ENCODE results near the gene SLC9A7.
"Not testable (repeated sequence)": the region's sequence is repeated elsewhere in the genome, so short reads cannot be mapped to it uniquely, and the experiment has no call there.

SLC9A7 gene

GRCh38 chrX:46758956-46759644 lies at the start of gene SLC9A7:
Gene SLC9A7 (minus strand): TSS chrX:46759118. CDS start chrX:46759029, 89 bp downstream.
- DNase-seq (ENCODE audit: low read depth, low spot score): peak; percentile 96

GRCh38 chrX:46805270-46805669 lies 46.4 kb upstream of the SLC9A7 start:
- DNase-seq (ENCODE audit: low read depth, low spot score): no peak

- DNase-seq (ENCODE audit: low read depth, low spot score): peak; percentile 25
These were observed 44.2 kb upstream of the SLC9A7 start for GRCh38 chrX:46803140-46803539.

- DNase-seq (ENCODE audit: low read depth, low spot score): peak; percentile 91
These were observed 37.8 kb upstream of the SLC9A7 start for GRCh38 chrX:46796574-46797191.

- no peak for DNase-seq (ENCODE audit: low read depth, low spot score)
These were observed 34.6 kb upstream of the SLC9A7 start for GRCh38 chrX:46793386-46794143.

GRCh38 chrX:46792810-46793188 lies 33.9 kb upstream of the SLC9A7 start:
- DNase-seq (ENCODE audit: low read depth, low spot score): no peak

- peak; percentile 54 for DNase-seq (ENCODE audit: low read depth, low spot score)
These were observed 33.2 kb upstream of the SLC9A7 start for GRCh38 chrX:46791927-46792809.

GRCh38 chrX:46788902-46789301 lies 30.0 kb upstream of the SLC9A7 start:
- DNase-seq (ENCODE audit: low read depth, low spot score): peak; percentile 92

- not testable (repeated sequence) for DNase-seq (ENCODE audit: low read depth, low spot score)
These were observed 25.5 kb upstream of the SLC9A7 start for GRCh38 chrX:46784437-46784836.

- no peak for DNase-seq (ENCODE audit: low read depth, low spot score)
These were observed 23.1 kb upstream of the SLC9A7 start for GRCh38 chrX:46782034-46782433.

GRCh38 chrX:46777971-46778810 lies 19.3 kb upstream of the SLC9A7 start:
- peak; percentile 52 for DNase-seq (ENCODE audit: low read depth, low spot score)

GRCh38 chrX:46770817-46771163 lies 11.9 kb upstream of the SLC9A7 start:
- DNase-seq (ENCODE audit: low read depth, low spot score): no peak

- no peak for DNase-seq (ENCODE audit: low read depth, low spot score)
These were observed 11.3 kb upstream of the SLC9A7 start for GRCh38 chrX:46770000-46770816.

GRCh38 chrX:46762963-46763362 lies 4.0 kb upstream of the SLC9A7 start:
- DNase-seq (ENCODE audit: low read depth, low spot score): no peak

- no peak for DNase-seq (ENCODE audit: low read depth, low spot score)
These were observed 692 bp upstream of the SLC9A7 start for GRCh38 chrX:46759645-46759974.

- DNase-seq (ENCODE audit: low read depth, low spot score): peak; percentile 57
These were observed 559 bp downstream of the SLC9A7 start for GRCh38 chrX:46758163-46758955.

GRCh38 chrX:46757593-46757992 lies 1.3 kb downstream of the SLC9A7 start:
- DNase-seq (ENCODE audit: low read depth, low spot score): no peak

GRCh38 chrX:46757052-46757451 lies 1.9 kb downstream of the SLC9A7 start:
- no peak for DNase-seq (ENCODE audit: low read depth, low spot score)

GRCh38 chrX:46755671-46756070 lies 3.2 kb downstream of the SLC9A7 start:
- DNase-seq (ENCODE audit: low read depth, low spot score): no peak

Data from ELF-1 (cell line).